ENCODE data around the gene PMP22. TPM values are rescaled to one million over a fixed set of nuclear protein-coding genes. Genes with fewer than 3 reads are reported as not detected.

Gene PMP22
- total and polyA plus RNA-seq, 2 donors (not counting 3 experiments of a cell fraction or from before 2014, with no cell fraction given): 67.2 to 103 TPM

DNA sequence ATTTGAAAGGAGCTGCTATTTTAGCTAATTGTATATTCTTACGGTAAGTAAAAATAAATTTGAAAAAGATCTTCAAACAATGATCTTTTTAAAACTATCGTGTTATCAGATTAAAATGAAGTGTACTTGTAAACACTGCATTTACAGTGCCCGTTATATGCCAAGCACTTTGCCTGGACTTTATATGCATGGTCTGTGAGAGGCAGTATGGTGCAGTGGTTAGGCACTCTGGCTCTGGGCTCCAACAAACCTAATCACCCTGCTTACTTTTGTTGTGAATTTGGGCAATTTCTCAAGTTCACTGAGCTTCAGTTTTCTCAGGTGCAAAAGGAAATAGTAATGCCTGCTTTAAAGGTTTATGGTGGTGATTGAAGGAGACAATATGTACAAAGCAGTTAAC, 1.4 kb downstream of the PMP22 start:
- Histone ChIP-seq H3K4me3 (replicated peaks in 1 of 3; ENCODE audit: insufficient read depth in 1 of 3, low read depth in 1 of 3, low read length in 3 of 3) (no peak overlapping the region), H3K9me3 (replicated peaks; ENCODE audit: control insufficient read depth, insufficient read depth, low read length) (no peaks in the 10 kb centered on the region), H3K4me2 (ENCODE audit: insufficient read depth, low read length) (peak overlapping the region; percentile 77), H3K4me1 (ENCODE audit: control insufficient read depth, extremely low read depth, insufficient read depth, low read length) (peaks cover 15% of the 10 kb centered on the region), H3K36me3 (ENCODE audit: control insufficient read depth in 2 of 2, extremely low read depth in 1 of 2, insufficient read depth in 2 of 2, low read length in 2 of 2) (no peaks in the 10 kb centered on the region), H3K27me3 (ENCODE audit: control insufficient read depth in 2 of 2, insufficient read depth in 2 of 2, low read length in 2 of 2) (peaks cover 0 to 12% of the 10 kb centered on the region in 2 experiments), H4K20me1 (replicated peaks; ENCODE audit: control insufficient read depth, extremely low read depth, insufficient read depth, low read length) (no peaks in the 10 kb centered on the region), H3K79me2 (ENCODE audit: control insufficient read depth, insufficient read depth, low read length) (peaks cover 16% of the 10 kb centered on the region), H3K27ac (ENCODE audit: insufficient read depth, low read depth, low read length) (no peak overlapping the region), H2AFZ (ENCODE audit: low read depth, low read length) (no peak overlapping the region), H3K9me1 (replicated peaks; ENCODE audit: control insufficient read depth, extremely low read depth, insufficient read depth, low read length) (no peaks in the 10 kb centered on the region), H3K9ac (replicated peaks; ENCODE audit: extremely low read depth, insufficient read depth, low read length) (no peak overlapping the region)
- POLR2A ChIA-PET: interaction anchor here (0.7 kb wide), 1 partner anchor 227 kb away, joined by 3 read pairs; no protein-coding TSS in a partner anchor
- TF ChIP-seq, protein P1, sequence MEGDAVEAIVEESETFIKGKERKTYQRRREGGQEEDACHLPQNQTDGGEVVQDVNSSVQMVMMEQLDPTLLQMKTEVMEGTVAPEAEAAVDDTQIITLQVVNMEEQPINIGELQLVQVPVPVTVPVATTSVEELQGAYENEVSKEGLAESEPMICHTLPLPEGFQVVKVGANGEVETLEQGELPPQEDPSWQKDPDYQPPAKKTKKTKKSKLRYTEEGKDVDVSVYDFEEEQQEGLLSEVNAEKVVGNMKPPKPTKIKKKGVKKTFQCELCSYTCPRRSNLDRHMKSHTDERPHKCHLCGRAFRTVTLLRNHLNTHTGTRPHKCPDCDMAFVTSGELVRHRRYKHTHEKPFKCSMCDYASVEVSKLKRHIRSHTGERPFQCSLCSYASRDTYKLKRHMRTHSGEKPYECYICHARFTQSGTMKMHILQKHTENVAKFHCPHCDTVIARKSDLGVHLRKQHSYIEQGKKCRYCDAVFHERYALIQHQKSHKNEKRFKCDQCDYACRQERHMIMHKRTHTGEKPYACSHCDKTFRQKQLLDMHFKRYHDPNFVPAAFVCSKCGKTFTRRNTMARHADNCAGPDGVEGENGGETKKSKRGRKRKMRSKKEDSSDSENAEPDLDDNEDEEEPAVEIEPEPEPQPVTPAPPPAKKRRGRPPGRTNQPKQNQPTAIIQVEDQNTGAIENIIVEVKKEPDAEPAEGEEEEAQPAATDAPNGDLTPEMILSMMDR (IDR thresholded peaks at IDR 0.05; ENCODE audit: extremely low read depth in 1 of 2, insufficient read depth in 1 of 2, low read depth in 1 of 2, low read length in 2 of 2): no peak
- TF ChIP-seq, protein P2, sequence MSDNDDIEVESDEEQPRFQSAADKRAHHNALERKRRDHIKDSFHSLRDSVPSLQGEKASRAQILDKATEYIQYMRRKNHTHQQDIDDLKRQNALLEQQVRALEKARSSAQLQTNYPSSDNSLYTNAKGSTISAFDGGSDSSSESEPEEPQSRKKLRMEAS (IDR thresholded peaks at IDR 0.05; ENCODE audit: insufficient read depth, insufficient read length): no peak
- TF ChIP-seq JUN (IDR thresholded peaks at IDR 0.05; ENCODE audit: borderline replicate concordance, insufficient read depth, insufficient read length, low read depth): no peak
- BruUV-seq (replicated peaks): no TSS peak
- no peak for FAIRE-seq
- dilution Hi-C loops (cut with MboI; ENCODE audit: extremely low pct_ligation_motif_present, low sequenced_read_pairs) (no loop called here), intact Hi-C loops (cut with micrococcal nuclease) (loop anchor here (2.0 kb wide), 2 partner anchors 135 to 173 kb away; no protein-coding TSS in a partner anchor)
- DNase-seq (ENCODE audit: low read depth, low spot score): no peak
- CTCF ChIA-PET: interaction anchor here (0.7 to 11.6 kb wide), 9 partner anchors 9 to 246 kb away, joined by 3 to 410 read pairs (median 4); no protein-coding TSS in a partner anchor

DNA sequence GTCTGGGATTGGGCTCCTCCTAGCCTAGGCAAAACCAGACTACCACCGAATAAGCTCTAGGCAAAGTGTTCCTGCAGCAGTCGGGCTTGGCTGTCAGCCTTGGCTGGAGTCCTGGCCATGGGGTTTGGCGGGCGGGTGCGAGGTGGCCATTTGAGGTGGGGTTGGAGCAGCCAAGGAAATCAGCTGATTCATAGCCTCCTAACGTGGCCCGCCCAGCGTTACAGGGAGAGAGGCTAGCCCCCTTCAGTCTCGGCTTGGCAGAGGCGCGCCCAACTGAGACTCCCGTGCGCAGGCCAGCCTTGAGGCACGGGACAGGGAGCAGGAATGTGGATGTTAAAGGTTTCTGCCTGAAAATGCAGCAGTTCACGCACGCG, 1.9 kb downstream of the PMP22 start:
- intact Hi-C loops (cut with micrococcal nuclease): loop anchor here (2.0 kb wide), 2 partner anchors 136 to 174 kb away; no protein-coding TSS in a partner anchor
- peak; percentile 84 for FAIRE-seq
- H3K79me2 ChIP-seq (ENCODE audit: control insufficient read depth, insufficient read depth, low read length): peaks cover 18% of the 10 kb centered on the region

More for the DNA sequence above, 1.9 kb downstream of the PMP22 start:
- DNase-seq (ENCODE audit: low read depth, low spot score): peak; percentile 62
- Histone ChIP-seq H3K4me2 (ENCODE audit: insufficient read depth, low read length) (peak overlapping the region; percentile 77), H3K36me3 (ENCODE audit: control insufficient read depth in 2 of 2, extremely low read depth in 1 of 2, insufficient read depth in 2 of 2, low read length in 2 of 2) (peaks cover 0 to 2% of the 10 kb centered on the region in 2 experiments), H3K4me3 (replicated peaks in 1 of 3; ENCODE audit: insufficient read depth in 1 of 3, low read depth in 1 of 3, low read length in 3 of 3) (peak overlapping the region; percentile 43 to 82 (median 45)), H3K9me1 (replicated peaks; ENCODE audit: control insufficient read depth, extremely low read depth, insufficient read depth, low read length) (no peaks in the 10 kb centered on the region), H3K27me3 (ENCODE audit: control insufficient read depth in 2 of 2, insufficient read depth in 2 of 2, low read length in 2 of 2) (peaks cover 0 to 12% of the 10 kb centered on the region in 2 experiments), H3K4me1 (ENCODE audit: control insufficient read depth, extremely low read depth, insufficient read depth, low read length) (peaks cover 15% of the 10 kb centered on the region), H3K9me3 (replicated peaks; ENCODE audit: control insufficient read depth, insufficient read depth, low read length) (no peaks in the 10 kb centered on the region), H3K27ac (ENCODE audit: insufficient read depth, low read depth, low read length) (peak overlapping the region; percentile 50), H4K20me1 (replicated peaks; ENCODE audit: control insufficient read depth, extremely low read depth, insufficient read depth, low read length) (no peaks in the 10 kb centered on the region), H2AFZ (ENCODE audit: low read depth, low read length) (peak overlapping the region; percentile 84), H3K9ac (replicated peaks; ENCODE audit: extremely low read depth, insufficient read depth, low read length) (peak overlapping the region; percentile 71)
- ChIA-PET CTCF (interaction anchor here (0.7 to 11.6 kb wide), 12 partner anchors 9 to 247 kb away, joined by 3 to 410 read pairs (median 4); no protein-coding TSS in a partner anchor), POLR2A (interaction anchor here (0.7 kb wide), 1 partner anchor 227 kb away, joined by 3 read pairs; no protein-coding TSS in a partner anchor)
- TF ChIP-seq EZH2 (IDR thresholded peaks at IDR 0.05; ENCODE audit: borderline replicate concordance, low read depth, low read length, severe bottlenecking): no peak
- no peak for TF ChIP-seq JUN (IDR thresholded peaks at IDR 0.05; ENCODE audit: borderline replicate concordance, insufficient read depth, insufficient read length, low read depth)
- no peak for TF ChIP-seq GATA2 (IDR thresholded peaks at IDR 0.05; ENCODE audit: insufficient read depth, insufficient read length, low read depth, low read length)
- TF ChIP-seq MYC (IDR thresholded peaks at IDR 0.05; ENCODE audit: low read depth, low read length): no peak
- no peak for TF ChIP-seq POLR2AphosphoS5 (IDR thresholded peaks at IDR 0.05; ENCODE audit: insufficient read depth, low read depth, low read length)
- TF ChIP-seq, protein P1 (IDR thresholded peaks at IDR 0.05; ENCODE audit: extremely low read depth in 1 of 2, insufficient read depth in 1 of 2, low read depth in 1 of 2, low read length in 2 of 2): no peak
- TF ChIP-seq FOS (IDR thresholded peaks at IDR 0.05; ENCODE audit: borderline replicate concordance, insufficient read depth, low read length): no peak
- BruUV-seq (replicated peaks): no TSS peak
- dilution Hi-C loops (cut with MboI; ENCODE audit: extremely low pct_ligation_motif_present, low sequenced_read_pairs): no loop called here
